ENCODE results near the gene HNRNPA3. TPM values are rescaled to one million over a fixed set of nuclear protein-coding genes. Genes with fewer than 3 reads are reported as not detected.

The HNRNPA3 gene
- polyA plus RNA-seq, 1 donor (not counting 4 experiments of a cell fraction or from before 2014, with no cell fraction given) = 178 TPM

GRCh38 chr2:177188482-177189469, 23.8 kb upstream of the HNRNPA3 start:
- FAIRE-seq = no peak
- Histone ChIP-seq H3K27me3 (ENCODE audit: control insufficient read depth, extremely low read depth, insufficient read depth, low read length) (no peaks in the 10 kb centered on the region), H3K36me3 (ENCODE audit: control insufficient read depth in 2 of 2, extremely low read depth in 1 of 2, insufficient read depth in 2 of 2, low read length in 2 of 2) (no peaks in the 10 kb centered on the region), H2AFZ (ENCODE audit: control insufficient read depth, low read length) (no peak overlapping the region), H3K4me2 (ENCODE audit: control insufficient read depth, extremely low read depth, insufficient read depth, low read depth, low read length) (no peak overlapping the region), H4K20me1 (ENCODE audit: control insufficient read depth, extremely low read depth, insufficient read depth, low read length) (no peaks in the 10 kb centered on the region), H3K9ac (ENCODE audit: control insufficient read depth, extremely low read depth, insufficient read depth, low read length) (no peak overlapping the region), H3K79me2 (ENCODE audit: control insufficient read depth, insufficient read depth, low read length) (no peaks in the 10 kb centered on the region), H3K9me3 (ENCODE audit: control insufficient read depth, low read depth, low read length) (no peaks in the 10 kb centered on the region), H3K4me3 (ENCODE audit: control insufficient read depth in 2 of 3, extremely low read depth in 1 of 3, insufficient read depth in 2 of 3, low read depth in 1 of 3, low read length in 3 of 3) (no peak overlapping the region), H3K27ac (ENCODE audit: control insufficient read depth, insufficient read depth, low read length) (no peak overlapping the region), H3K9me1 (ENCODE audit: control insufficient read depth, extremely low read depth, insufficient read depth, low read length) (no peaks in the 10 kb centered on the region), H3K4me1 (ENCODE audit: control insufficient read depth, extremely low read depth, insufficient read depth, low read length) (no peaks in the 10 kb centered on the region)
- dilution Hi-C loops (cut with MboI; ENCODE audit: extremely low pct_ligation_motif_present, low sequenced_read_pairs) = no loop called here
- no peak for DNase-seq (ENCODE audit: low read depth, low spot score)
- TF ChIP-seq EZH2 (IDR thresholded peaks at IDR 0.05; ENCODE audit: low read length) = no peak
- TF ChIP-seq, protein P1, sequence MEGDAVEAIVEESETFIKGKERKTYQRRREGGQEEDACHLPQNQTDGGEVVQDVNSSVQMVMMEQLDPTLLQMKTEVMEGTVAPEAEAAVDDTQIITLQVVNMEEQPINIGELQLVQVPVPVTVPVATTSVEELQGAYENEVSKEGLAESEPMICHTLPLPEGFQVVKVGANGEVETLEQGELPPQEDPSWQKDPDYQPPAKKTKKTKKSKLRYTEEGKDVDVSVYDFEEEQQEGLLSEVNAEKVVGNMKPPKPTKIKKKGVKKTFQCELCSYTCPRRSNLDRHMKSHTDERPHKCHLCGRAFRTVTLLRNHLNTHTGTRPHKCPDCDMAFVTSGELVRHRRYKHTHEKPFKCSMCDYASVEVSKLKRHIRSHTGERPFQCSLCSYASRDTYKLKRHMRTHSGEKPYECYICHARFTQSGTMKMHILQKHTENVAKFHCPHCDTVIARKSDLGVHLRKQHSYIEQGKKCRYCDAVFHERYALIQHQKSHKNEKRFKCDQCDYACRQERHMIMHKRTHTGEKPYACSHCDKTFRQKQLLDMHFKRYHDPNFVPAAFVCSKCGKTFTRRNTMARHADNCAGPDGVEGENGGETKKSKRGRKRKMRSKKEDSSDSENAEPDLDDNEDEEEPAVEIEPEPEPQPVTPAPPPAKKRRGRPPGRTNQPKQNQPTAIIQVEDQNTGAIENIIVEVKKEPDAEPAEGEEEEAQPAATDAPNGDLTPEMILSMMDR (optimal IDR thresholded peaks at IDR 0.05 in 1 of 3, IDR thresholded peaks at IDR 0.05 in 1 of 3, conservative IDR thresholded peaks at IDR 0.05 in 1 of 3; ENCODE audit: extremely low read depth in 1 of 3, insufficient read depth in 2 of 3, low read length in 3 of 3) = no peak

DNA sequence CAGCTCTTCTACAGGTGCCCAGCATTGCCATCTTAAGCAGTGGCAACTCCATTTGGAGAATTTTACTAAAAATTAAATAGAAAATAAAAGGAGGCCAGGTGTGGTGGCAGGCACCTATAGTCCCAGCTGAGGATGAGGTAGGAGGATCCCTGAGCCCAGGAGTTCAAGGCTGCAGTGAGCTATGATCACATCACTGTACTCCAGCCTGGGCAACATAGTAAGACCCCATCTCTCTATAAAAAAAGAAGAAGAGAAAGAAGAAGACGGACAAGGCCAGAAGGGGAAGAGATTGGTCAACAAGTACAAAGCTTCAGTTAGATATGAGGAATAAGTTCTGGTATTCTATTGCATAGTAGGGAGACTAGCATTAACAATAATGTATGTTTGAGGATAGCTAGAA, 21.7 kb upstream of the HNRNPA3 start:
- Histone ChIP-seq H3K9me1 (ENCODE audit: control insufficient read depth, extremely low read depth, insufficient read depth, low read length) (no peaks in the 10 kb centered on the region), H2AFZ (ENCODE audit: control insufficient read depth, low read length) (no peak overlapping the region), H4K20me1 (ENCODE audit: control insufficient read depth, extremely low read depth, insufficient read depth, low read length) (no peaks in the 10 kb centered on the region), H3K36me3 (ENCODE audit: control insufficient read depth in 2 of 2, extremely low read depth in 1 of 2, insufficient read depth in 2 of 2, low read length in 2 of 2) (no peaks in the 10 kb centered on the region), H3K9ac (ENCODE audit: control insufficient read depth, extremely low read depth, insufficient read depth, low read length) (no peak overlapping the region), H3K4me2 (ENCODE audit: control insufficient read depth, extremely low read depth, insufficient read depth, low read depth, low read length) (no peak overlapping the region), H3K27me3 (ENCODE audit: control insufficient read depth, extremely low read depth, insufficient read depth, low read length) (no peaks in the 10 kb centered on the region), H3K9me3 (ENCODE audit: control insufficient read depth, low read depth, low read length) (no peaks in the 10 kb centered on the region), H3K4me3 (ENCODE audit: control insufficient read depth in 2 of 3, extremely low read depth in 1 of 3, insufficient read depth in 2 of 3, low read depth in 1 of 3, low read length in 3 of 3) (no peak overlapping the region), H3K27ac (ENCODE audit: control insufficient read depth, insufficient read depth, low read length) (no peak overlapping the region), H3K79me2 (ENCODE audit: control insufficient read depth, insufficient read depth, low read length) (no peaks in the 10 kb centered on the region), H3K4me1 (ENCODE audit: control insufficient read depth, extremely low read depth, insufficient read depth, low read length) (no peaks in the 10 kb centered on the region)
- TF ChIP-seq, protein P1 (optimal IDR thresholded peaks at IDR 0.05 in 1 of 3, IDR thresholded peaks at IDR 0.05 in 1 of 3, conservative IDR thresholded peaks at IDR 0.05 in 1 of 3; ENCODE audit: extremely low read depth in 1 of 3, insufficient read depth in 2 of 3, low read length in 3 of 3) = no peak
- no peak for TF ChIP-seq EZH2 (IDR thresholded peaks at IDR 0.05; ENCODE audit: low read length)
- FAIRE-seq (no peak), DNase-seq (ENCODE audit: low read depth, low spot score) (no peak)
- dilution Hi-C loops (cut with MboI; ENCODE audit: extremely low pct_ligation_motif_present, low sequenced_read_pairs) = no loop called here
